GM19438 (cell line): ENCODE data around the gene SIRT2.

ENCODE experiments used
- ATAC-seq: cut with Tn5 transposase; IDR thresholded peaks from one replicate; pipeline ENCODE4 v1.9.1; 2021; ENCODE audit warnings: low read depth; ENCODE audit not compliant: unreplicated experiment

The SIRT2 gene

DNA sequence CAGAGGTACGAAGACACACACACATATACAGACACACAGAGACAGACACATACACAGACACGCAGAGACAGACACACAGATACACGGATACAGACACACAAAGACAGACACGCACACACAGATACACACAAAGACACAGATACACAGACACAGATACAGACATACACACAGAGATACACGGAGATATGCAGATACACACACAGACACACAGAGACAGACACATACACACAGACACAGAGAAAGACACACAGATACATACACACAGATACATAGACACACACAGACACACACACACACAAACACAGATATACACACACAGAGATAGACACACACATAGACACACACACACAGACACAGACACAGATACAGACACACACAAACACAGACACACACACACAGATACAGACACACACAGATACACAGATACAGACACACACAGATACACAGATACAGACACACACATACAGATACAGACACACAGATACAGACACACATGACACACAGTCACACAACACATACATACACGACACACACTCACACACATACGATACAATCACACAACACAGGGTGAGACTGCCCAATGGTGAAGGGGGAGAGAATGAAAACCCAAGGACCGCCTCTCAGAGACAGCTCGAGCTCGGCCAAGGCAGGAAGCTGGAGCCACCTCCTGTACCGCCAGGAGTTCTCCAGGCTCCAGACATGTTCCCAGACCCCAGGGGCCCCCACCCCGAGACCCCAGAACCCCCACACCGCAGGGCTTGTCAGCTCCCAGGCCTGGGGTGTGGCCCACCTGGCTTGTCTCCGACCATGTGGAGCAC, 21.4 kb upstream of the SIRT2 start:
- no peak for ATAC-seq

DNA sequence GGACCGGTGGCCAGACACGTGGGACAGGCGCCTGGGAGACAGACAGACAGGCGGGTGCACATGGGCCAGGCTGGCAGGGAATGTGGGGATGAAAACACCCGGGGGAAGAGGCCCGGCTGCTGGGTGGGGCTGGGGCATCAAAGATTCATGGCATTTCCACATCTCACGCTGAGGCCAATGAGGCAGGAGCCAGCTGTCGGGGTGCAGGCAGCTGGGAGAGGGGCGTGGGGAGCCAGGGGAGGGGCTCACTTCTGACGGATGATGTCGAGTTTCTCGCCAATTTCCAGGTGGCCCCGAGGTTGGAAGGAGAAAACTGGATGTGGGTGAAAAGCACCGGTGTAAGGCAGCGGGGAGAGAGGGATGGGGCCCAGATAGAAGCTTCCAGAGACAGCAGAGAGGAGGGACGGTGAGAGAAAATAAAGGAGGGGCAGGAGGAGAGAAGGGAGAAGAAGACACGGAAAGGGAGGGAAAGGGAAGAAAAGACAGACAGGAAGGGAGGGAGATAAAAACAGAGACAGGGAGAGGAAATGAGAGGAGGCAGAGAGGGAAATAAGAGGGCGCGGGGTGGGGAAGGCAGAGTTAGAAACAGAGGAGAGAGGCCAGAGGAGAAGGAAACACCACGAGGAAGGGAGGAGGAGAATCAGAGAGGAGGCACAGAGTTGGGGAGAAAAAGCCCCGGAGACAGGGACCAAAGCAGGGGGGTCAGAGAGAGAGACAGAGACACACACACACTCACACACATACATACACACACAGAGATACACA, 20.6 kb upstream of the SIRT2 start:
- ATAC-seq = no peak

DNA sequence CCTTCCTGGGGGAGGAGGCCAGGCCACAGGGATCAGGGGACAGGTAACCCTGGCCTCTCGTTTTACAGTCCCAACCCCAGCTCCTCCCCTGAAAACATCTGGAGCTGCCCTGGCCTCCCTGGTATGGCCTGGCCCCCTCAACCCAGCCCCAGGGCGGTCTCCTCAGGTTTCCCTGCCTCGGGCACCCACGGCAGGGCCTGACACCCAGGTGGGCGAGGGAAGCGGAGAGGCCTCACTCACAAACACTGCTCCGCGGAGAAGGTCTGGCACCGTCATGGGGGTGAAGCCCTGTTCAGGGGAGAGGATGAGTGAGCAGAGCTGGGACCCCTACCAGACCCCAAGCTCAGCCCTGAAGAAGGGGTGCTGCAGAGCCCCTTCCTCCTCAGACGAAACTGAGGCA, 19.1 kb upstream of the SIRT2 start:
- no peak for ATAC-seq

DNA sequence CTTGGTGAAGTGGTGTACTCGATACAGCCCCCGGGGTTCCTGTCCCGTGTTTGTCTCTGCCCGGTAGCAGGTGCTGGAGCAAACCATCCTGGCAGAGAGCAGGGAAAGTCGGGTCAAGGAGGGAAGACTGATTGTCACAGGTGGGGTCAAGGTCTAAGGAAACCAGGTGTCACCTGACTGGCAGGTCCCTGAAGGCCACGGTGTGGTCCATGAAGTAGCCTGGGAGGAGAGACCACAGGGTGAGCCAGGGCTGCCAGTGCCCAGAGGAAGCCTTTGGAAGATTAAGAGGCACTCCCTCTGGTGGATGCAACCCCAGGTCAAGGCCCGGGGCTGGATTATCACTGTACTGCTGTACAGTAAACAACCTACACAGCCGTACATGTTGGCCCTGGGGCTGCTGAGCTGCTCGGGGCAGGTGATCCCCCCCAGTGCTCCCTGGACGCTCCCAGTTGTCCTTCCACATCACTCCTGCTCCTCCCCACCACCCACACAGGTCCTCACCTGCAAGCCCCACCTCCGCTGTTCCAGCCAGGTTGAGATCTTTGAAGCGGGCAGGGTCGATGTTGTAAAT, 18.6 kb upstream of the SIRT2 start:
- ATAC-seq = no peak

GRCh38 chr19:38917516-38917915, 18.1 kb upstream of the SIRT2 start:
- ATAC-seq = no peak

GRCh38 chr19:38915329-38916321, 16.2 kb upstream of the SIRT2 start:
- ATAC-seq = no peak

DNA sequence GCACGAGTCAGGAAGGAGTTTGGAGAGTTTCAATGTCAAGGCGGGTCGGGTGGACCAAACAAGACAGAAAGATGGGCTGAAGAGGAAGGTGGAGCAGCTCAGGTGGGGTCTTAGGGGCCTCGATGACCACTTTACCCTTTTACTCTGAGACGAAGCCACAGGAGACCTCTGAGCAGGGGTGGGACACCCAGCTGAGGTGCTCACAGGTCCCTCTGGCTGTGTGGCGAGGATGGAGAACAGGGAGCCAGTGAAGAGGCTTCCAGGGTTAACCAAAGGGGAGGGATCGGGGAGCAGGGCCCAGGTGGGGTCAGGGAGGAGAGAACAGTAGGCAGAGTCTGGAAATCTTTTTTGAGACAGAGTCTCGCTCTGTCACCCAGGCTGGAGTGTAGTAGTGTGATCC, 14.5 kb upstream of the SIRT2 start:
- ATAC-seq = no peak

DNA sequence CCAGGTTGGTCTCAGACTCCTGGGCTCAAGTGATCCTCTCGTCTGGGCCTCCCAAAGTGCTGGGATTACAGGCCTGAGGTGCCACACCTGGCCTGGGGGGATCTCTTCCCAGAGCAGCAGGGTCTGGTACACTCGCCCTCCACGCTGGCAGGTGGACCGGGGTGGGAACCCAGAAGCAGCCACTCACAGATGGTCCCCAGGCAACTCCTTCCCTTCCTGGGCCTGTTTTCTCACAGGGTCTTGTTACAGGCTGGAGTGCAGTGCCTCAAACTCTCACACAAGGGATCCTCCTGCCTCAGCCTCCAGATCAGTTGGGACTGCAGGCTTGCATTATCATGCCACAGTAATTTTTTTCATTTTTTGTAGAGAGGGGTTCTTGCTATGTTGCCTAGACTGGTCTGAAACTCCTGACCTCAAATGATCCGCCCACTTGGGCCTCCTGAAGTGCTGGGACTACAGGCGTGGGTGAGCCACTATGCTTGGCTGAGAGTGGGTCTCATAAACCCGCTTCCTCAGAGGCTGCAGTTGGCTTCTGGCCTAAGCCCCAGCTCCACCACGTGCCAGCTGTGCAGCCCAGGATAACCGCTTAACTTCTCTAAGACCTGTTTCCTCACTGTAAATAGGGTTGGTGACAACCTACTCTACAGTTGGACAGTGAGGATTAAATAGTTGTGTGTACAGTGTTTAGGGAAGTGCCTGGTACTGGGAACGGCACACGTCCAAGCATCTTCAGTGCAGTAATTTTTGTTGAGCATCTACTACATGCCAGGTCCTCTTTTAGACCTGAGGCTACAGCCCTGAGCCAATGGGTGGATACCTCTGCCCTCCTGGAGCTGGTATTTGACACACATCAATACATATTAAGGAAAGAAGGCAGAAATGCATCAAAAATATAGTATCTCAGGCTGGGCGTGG, 13.4 kb upstream of the SIRT2 start:
- no peak for ATAC-seq

DNA sequence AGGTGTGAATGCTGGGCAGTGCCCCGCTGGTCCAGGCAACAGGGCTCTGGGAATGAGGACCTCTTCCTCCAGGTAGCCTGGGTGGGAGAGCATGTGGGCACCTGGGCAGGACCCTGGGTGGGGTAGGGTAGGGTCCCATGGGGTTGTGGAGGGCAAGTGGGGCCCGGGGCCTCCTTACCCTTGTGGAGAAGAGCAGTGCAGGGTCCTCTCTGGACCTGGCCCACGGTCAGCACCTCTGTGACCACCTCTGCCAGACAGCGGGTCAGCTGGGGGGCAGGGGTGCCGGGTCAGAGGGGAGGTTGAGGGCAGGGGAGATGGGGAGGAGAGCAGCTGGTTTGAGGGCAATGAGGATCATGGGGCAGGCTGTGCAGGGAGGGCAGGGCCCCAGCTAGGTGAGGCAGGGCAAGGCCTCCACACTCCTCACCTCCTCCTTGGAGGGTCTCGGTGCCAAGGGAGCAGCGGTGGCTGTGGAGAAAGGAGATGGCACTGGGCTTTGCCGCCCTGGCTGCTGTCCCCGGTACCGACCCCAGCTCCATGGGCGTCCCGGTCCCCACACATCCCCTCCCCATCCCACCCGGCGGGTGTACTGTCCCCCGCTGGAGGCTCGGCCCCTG, 12.1 kb upstream of the SIRT2 start:
- no peak for ATAC-seq

- ATAC-seq = no peak
Measured at GRCh38 chr19:38910488-38910887, 11.1 kb upstream of the SIRT2 start.

DNA sequence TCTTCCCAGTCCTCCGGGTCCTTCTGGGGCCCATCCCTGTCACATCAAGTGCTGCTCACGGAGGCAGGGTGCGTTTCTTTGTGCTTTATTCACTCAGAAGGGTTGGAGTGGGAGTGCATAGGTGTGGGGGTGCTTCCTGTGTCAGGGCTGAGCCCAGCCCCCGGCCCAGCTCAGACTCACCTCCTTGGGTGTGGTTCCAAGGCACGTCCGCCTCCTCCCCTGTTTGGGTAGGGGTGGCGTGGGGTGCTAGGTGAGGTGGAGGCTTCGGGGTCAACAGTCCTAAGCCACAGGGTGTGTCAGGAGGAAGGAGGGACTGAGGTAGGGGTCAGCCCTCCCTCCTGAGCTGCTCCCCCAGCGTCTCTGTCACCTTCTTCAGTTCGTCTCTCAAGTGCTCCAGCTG, 9.5 kb upstream of the SIRT2 start:
- no peak for ATAC-seq

- ATAC-seq = no peak
Measured at GRCh38 chr19:38907670-38908069, 8.3 kb upstream of the SIRT2 start.

DNA sequence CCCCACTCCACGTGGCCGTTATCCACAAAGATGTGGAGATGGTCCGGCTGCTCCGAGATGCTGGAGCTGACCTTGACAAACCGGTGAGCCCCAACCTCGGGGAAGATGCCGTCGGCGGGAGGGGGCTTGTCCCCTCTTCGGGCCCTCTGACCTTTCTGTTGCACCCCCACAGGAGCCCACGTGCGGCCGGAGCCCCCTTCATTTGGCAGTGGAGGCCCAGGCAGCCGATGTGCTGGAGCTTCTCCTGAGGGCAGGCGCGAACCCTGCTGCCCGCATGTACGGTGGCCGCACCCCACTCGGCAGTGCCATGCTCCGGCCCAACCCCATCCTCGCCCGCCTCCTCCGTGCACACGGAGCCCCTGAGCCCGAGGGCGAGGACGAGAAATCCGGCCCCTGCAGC, 7.8 kb upstream of the SIRT2 start:
- ATAC-seq = no peak

- ATAC-seq = no peak
Measured at GRCh38 chr19:38905620-38906019, 6.2 kb upstream of the SIRT2 start.

GRCh38 chr19:38904581-38905539, 5.4 kb upstream of the SIRT2 start:
- no peak for ATAC-seq

DNA sequence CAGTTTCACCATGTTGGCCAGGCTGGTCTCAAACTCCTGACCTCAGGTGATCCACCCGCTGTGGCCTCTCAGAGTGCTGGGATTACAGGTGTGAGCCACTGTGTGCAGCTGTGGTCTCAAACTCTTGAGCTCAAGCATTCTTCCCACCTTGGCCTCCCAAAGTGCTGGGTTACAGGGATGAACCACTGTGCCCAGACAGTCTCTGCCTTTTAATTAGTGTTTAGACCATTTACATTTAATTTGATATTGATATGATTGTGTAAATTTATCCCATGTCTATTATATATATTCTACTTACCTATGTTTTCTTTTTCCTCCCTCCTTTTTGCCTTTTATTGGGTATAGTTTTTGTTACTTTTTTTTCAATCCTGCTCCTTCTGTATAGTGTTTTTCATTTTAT, 2.3 kb upstream of the SIRT2 start:
- no peak for ATAC-seq

DNA sequence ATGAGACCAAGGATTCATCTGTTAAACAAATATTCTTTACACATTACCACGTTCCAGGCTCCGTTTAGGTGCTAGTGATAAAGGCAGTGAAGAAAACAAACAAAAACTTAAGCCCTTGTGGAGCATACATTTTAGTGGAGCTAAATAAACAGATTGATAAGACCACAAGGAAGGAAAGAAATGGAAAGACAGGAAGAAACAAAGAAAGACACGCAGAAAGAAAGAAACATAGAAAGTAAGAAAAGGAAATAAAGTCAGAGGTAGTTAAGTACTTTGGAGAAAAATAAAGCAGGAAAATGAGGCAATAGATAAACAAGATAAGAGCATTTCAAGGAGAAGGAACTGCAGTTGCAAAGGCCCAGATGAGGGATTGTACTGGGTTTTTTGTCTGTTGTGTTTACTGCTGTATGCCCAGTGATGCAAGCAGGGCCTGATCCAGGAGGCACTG, 1.3 kb upstream of the SIRT2 start:
- ATAC-seq = no peak

DNA sequence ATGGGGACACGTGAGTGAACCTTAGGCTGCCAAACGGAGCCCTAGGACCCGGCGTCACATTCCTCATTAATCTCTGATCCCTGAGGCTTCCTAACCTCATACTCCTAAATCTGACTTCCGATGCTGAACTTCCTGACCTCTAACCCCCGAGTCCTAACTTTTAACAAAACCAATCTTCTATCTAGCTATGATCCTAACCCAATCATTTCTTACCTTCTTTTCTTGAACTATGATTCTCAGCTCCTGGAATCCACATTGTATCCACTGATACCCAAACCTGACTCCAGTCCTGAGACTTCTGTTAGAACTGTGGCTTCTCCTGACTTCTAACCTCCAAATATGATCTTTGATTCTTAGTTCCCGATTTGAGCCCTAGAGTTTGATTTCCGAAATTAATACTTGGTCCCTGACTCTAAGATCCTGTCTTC, 798 bp upstream of the SIRT2 start:
- ATAC-seq = no peak
